PC-9 (cell line): ENCODE measurements around the gene E2F4.

Experiments
- EZH2 ChIP-seq: fragments of 200-600 bp; sonication (generic); IDR thresholded peaks from 2 replicates; pipeline ENCODE4 v1.8.0; 2017; ENCODE audit warnings: antibody characterized with exemption, low read depth
- TF ChIP-seq, protein P1 (sequence below): fragments of 200-600 bp; sonication (generic); conservative IDR thresholded peaks from 2 replicates; pipeline ENCODE4 v1.6.1; 2017; ENCODE audit warnings: mixed run types, antibody characterized with exemption, mild to moderate bottlenecking, moderate library complexity

DNA sequence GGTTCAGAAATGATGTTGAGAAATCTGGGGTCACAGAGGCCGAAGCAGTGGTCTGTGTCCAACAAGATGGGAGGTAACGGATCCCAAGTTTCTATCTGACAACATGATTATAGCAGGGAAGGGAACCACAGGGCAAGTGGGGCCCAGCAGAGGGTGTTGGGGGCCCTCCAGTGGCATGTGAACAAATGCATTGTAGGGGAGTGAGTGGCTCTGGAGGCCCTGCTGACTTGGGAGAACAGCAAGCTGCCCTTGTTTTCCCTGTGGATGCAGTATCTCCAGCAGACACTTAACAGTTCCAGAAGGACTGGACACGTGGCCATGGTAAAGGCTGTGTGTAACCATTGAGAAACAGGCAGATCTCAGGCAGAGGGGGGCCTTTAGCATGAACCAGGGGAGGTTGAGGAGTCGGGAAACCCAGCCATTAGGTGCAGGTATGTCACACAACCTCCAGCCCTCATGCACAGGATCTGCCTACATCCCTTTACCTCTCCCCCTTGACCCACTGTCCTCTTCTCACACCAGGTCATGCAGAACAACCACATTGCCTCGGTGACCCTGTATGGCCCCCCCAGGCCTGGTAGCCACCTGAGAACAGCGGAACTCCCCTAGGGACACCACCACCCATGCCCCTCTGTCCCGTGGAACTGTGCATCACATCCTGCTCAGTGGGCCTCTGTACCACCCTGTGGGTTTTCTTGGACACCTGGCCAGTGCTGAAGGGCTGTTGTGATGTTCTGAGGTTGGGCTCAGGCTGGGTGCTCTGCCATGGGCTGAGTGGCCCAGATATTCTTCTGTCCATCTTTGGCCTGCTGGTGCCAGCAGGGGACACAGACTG, 45.2 kb upstream of the E2F4 start:
- no peak for TF ChIP-seq EZH2
- TF ChIP-seq, protein P1, sequence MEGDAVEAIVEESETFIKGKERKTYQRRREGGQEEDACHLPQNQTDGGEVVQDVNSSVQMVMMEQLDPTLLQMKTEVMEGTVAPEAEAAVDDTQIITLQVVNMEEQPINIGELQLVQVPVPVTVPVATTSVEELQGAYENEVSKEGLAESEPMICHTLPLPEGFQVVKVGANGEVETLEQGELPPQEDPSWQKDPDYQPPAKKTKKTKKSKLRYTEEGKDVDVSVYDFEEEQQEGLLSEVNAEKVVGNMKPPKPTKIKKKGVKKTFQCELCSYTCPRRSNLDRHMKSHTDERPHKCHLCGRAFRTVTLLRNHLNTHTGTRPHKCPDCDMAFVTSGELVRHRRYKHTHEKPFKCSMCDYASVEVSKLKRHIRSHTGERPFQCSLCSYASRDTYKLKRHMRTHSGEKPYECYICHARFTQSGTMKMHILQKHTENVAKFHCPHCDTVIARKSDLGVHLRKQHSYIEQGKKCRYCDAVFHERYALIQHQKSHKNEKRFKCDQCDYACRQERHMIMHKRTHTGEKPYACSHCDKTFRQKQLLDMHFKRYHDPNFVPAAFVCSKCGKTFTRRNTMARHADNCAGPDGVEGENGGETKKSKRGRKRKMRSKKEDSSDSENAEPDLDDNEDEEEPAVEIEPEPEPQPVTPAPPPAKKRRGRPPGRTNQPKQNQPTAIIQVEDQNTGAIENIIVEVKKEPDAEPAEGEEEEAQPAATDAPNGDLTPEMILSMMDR: no peak
